Activated T-helper 2 cell treated with anti-CD3 and anti-CD28 coated beads, Interferon-gamma antibody, Interleukin-2, Interleukin-4, amounts not matched to agents 10 μg/mL and 5 μg/mL and 100 μg/mL, durations not matched to agents 14 hours and 24 hours and 36 hours (primary cell): ENCODE measurements around the gene DCP2. TPM values are rescaled to one million over a fixed set of nuclear protein-coding genes. Genes with fewer than 3 reads are reported as not detected.

Source experiments
- DNase-seq: peaks from one replicate; pipeline ENCODE4 v3.0.0; 2021; ENCODE audit warnings: low spot score
- H3K27ac Mint-ChIP-seq: one replicate; pipeline ENCODE4 v1.8.0; 2021; ENCODE audit warnings: mixed read lengths
- H3K27me3 Mint-ChIP-seq: one replicate; pipeline ENCODE4 v1.8.0; 2021; ENCODE audit warnings: low read depth, mixed read lengths
- H3K36me3 Mint-ChIP-seq: one replicate; pipeline ENCODE4 v1.8.0; 2021; ENCODE audit warnings: low read depth, mixed read lengths
- H3K4me1 Mint-ChIP-seq: one replicate; pipeline ENCODE4 v1.8.0; 2021; ENCODE audit warnings: low read depth, mixed read lengths
- H3K4me3 Mint-ChIP-seq: one replicate; pipeline ENCODE4 v1.8.0; 2021; ENCODE audit warnings: low read depth, mild to moderate bottlenecking, moderate library complexity, mixed read lengths
- H3K9me3 Mint-ChIP-seq: one replicate; pipeline ENCODE4 v1.8.0; 2021; ENCODE audit warnings: mixed read lengths
- intact Hi-C: fragments of 100-400 bp; cut with micrococcal nuclease; formaldehyde crosslinking; loops from one replicate; pipeline ENCODE4 v1.15.1; 2023
- total RNA-seq: library from RNA; stranded (reverse); gene quantifications from 2 replicates; pipeline ENCODE4 v1.2.3, GENCODE V29; 2022

Gene DCP2
- total RNA-seq = 81.6 and 84.1 TPM in 2 replicates

- intact Hi-C loops = loop anchor here (1.0 to 5.0 kb wide), 7 partner anchors 12 to 814 kb away; partner anchors contain the start of genes REEP5, SRP19 and YTHDC2
- H3K4me1 Mint-ChIP-seq = peaks cover 39% of the 10 kb centered on the region
- peak within 1 kb of the TSS; percentile 95 for H3K27ac Mint-ChIP-seq
- peak; percentile 96 for DNase-seq
- no peaks in the 10 kb centered on the region for H3K9me3 Mint-ChIP-seq
- peak within 1 kb of the TSS; percentile 99 for H3K4me3 Mint-ChIP-seq
- H3K27me3 Mint-ChIP-seq = no peaks in the 10 kb centered on the region
- H3K36me3 Mint-ChIP-seq = peaks cover 27% of the 10 kb centered on the region
Observed at GRCh38 chr5:112976432-112977309, at the start of gene DCP2. TSS of gene DCP2 (plus strand) at chr5:112976798. CDS start at chr5:112976934, 136 bp downstream.

GRCh38 chr5:112929336-112930081 lies 47.1 kb upstream of the DCP2 start:
- intact Hi-C loops = loop anchor here (2.0 kb wide), 1 partner anchor 33 kb away; no protein-coding TSS in a partner anchor
- peaks cover 4% of the 10 kb centered on the region for H3K36me3 Mint-ChIP-seq
- DNase-seq = no peak

GRCh38 chr5:112930082-112930344 lies 46.6 kb upstream of the DCP2 start:
- peak overlapping the region; percentile 71 for H3K27ac Mint-ChIP-seq
- peak overlapping the region; percentile 43 for H3K4me3 Mint-ChIP-seq
- H3K4me1 Mint-ChIP-seq = peaks cover 50% of the 10 kb centered on the region
- peaks cover 5% of the 10 kb centered on the region for H3K9me3 Mint-ChIP-seq
- intact Hi-C loops = loop anchor here (2.0 kb wide), 1 partner anchor 33 kb away; no protein-coding TSS in a partner anchor
- H3K36me3 Mint-ChIP-seq = peaks cover 4% of the 10 kb centered on the region
- no peak for DNase-seq
- H3K27me3 Mint-ChIP-seq = no peaks in the 10 kb centered on the region

More at GRCh38 chr5:112929336-112930081, 47.1 kb upstream of the DCP2 start:
- H3K27ac Mint-ChIP-seq = peak overlapping the region; percentile 76
- no peaks in the 10 kb centered on the region for H3K27me3 Mint-ChIP-seq
- peak overlapping the region; percentile 43 for H3K4me3 Mint-ChIP-seq
- H3K9me3 Mint-ChIP-seq = peaks cover 5% of the 10 kb centered on the region
- peaks cover 48% of the 10 kb centered on the region for H3K4me1 Mint-ChIP-seq

- Mint-ChIP-seq H3K36me3 (peaks cover 4% of the 10 kb centered on the region), H3K4me1 (peaks cover 50% of the 10 kb centered on the region), H3K27me3 (no peaks in the 10 kb centered on the region), H3K4me3 (no peak overlapping the region), H3K9me3 (peaks cover 5% of the 10 kb centered on the region), H3K27ac (no peak overlapping the region)
- intact Hi-C loops = loop anchor here (2.0 kb wide), 1 partner anchor 31 kb away; no protein-coding TSS in a partner anchor
- DNase-seq = no peak
Observed at GRCh38 chr5:112931473-112931872, 45.1 kb upstream of the DCP2 start.

GRCh38 chr5:112933105-112933504 lies 43.5 kb upstream of the DCP2 start:
- Mint-ChIP-seq H3K9me3 (peaks cover 5% of the 10 kb centered on the region), H3K36me3 (no peaks in the 10 kb centered on the region), H3K4me3 (no peak overlapping the region), H3K4me1 (peaks cover 39% of the 10 kb centered on the region), H3K27ac (no peak overlapping the region), H3K27me3 (no peaks in the 10 kb centered on the region)
- no peak for DNase-seq
- intact Hi-C loops = no loop called here

- Mint-ChIP-seq H3K4me3 (no peak overlapping the region), H3K27ac (no peak overlapping the region)
Observed at GRCh38 chr5:112933651-112934365, 42.8 kb upstream of the DCP2 start.

GRCh38 chr5:112934366-112934663 lies 42.3 kb upstream of the DCP2 start:
- Mint-ChIP-seq H3K36me3 (no peaks in the 10 kb centered on the region), H3K4me3 (no peak overlapping the region), H3K27ac (no peak overlapping the region), H3K9me3 (peaks cover 5% of the 10 kb centered on the region), H3K4me1 (peaks cover 29% of the 10 kb centered on the region), H3K27me3 (no peaks in the 10 kb centered on the region)
- DNase-seq = no peak
- intact Hi-C loops = no loop called here

More at GRCh38 chr5:112933651-112934365, 42.8 kb upstream of the DCP2 start:
- Mint-ChIP-seq H3K36me3 (no peaks in the 10 kb centered on the region), H3K27me3 (no peaks in the 10 kb centered on the region), H3K9me3 (peaks cover 5% of the 10 kb centered on the region), H3K4me1 (peaks cover 32% of the 10 kb centered on the region)
- no peak for DNase-seq
- intact Hi-C loops = no loop called here

GRCh38 chr5:112935675-112936074 lies 40.9 kb upstream of the DCP2 start:
- H3K9me3 Mint-ChIP-seq = peaks cover 5% of the 10 kb centered on the region
- H3K4me1 Mint-ChIP-seq = peaks cover 18% of the 10 kb centered on the region

GRCh38 chr5:112938286-112938685 lies 38.3 kb upstream of the DCP2 start:
- H3K36me3 Mint-ChIP-seq = no peaks in the 10 kb centered on the region
- peaks cover 5% of the 10 kb centered on the region for H3K9me3 Mint-ChIP-seq
- peaks cover 3% of the 10 kb centered on the region for H3K27me3 Mint-ChIP-seq
- H3K4me3 Mint-ChIP-seq = no peak overlapping the region
- H3K4me1 Mint-ChIP-seq = peaks cover 9% of the 10 kb centered on the region
- no peak for DNase-seq
- H3K27ac Mint-ChIP-seq = no peak overlapping the region
- intact Hi-C loops = no loop called here

More at GRCh38 chr5:112935675-112936074, 40.9 kb upstream of the DCP2 start:
- no peak for DNase-seq
- H3K4me3 Mint-ChIP-seq = no peak overlapping the region
- H3K27ac Mint-ChIP-seq = no peak overlapping the region
- H3K36me3 Mint-ChIP-seq = no peaks in the 10 kb centered on the region
- H3K27me3 Mint-ChIP-seq = no peaks in the 10 kb centered on the region
- intact Hi-C loops = no loop called here

GRCh38 chr5:112940670-112941069 lies 35.9 kb upstream of the DCP2 start:
- no peaks in the 10 kb centered on the region for H3K36me3 Mint-ChIP-seq
- H3K27ac Mint-ChIP-seq = no peak overlapping the region
- intact Hi-C loops = no loop called here

GRCh38 chr5:112948458-112948857 lies 28.1 kb upstream of the DCP2 start:
- intact Hi-C loops = no loop called here
- no peak overlapping the region for H3K27ac Mint-ChIP-seq
- DNase-seq = no peak
- H3K27me3 Mint-ChIP-seq = peaks cover 2% of the 10 kb centered on the region
- H3K36me3 Mint-ChIP-seq = no peaks in the 10 kb centered on the region
- peaks cover 23% of the 10 kb centered on the region for H3K4me1 Mint-ChIP-seq
- no peak overlapping the region for H3K4me3 Mint-ChIP-seq
- peaks cover 2% of the 10 kb centered on the region for H3K9me3 Mint-ChIP-seq

More at GRCh38 chr5:112940670-112941069, 35.9 kb upstream of the DCP2 start:
- H3K4me3 Mint-ChIP-seq = no peak overlapping the region
- no peaks in the 10 kb centered on the region for H3K9me3 Mint-ChIP-seq
- peaks cover 3% of the 10 kb centered on the region for H3K27me3 Mint-ChIP-seq
- peaks cover 9% of the 10 kb centered on the region for H3K4me1 Mint-ChIP-seq
- no peak for DNase-seq

GRCh38 chr5:112951124-112951702 lies 25.4 kb upstream of the DCP2 start:
- peaks cover 8% of the 10 kb centered on the region for H3K4me1 Mint-ChIP-seq
- H3K27me3 Mint-ChIP-seq = peaks cover 2% of the 10 kb centered on the region
- no peak overlapping the region for H3K27ac Mint-ChIP-seq
- peaks cover 4% of the 10 kb centered on the region for H3K9me3 Mint-ChIP-seq
- intact Hi-C loops = no loop called here
- no peaks in the 10 kb centered on the region for H3K36me3 Mint-ChIP-seq
- DNase-seq = no peak
- no peak overlapping the region for H3K4me3 Mint-ChIP-seq
